GM23338 (cell line): ENCODE data around the gene MRAP. TPM values are rescaled to one million over a fixed set of nuclear protein-coding genes. Genes with fewer than 3 reads are reported as not detected.

Experiments
- ATAC-seq: fragments of 200-7000 bp; cut with Tn5 transposase; 3 replicates; pipeline ENCODE4 v1.9.1; 2020
- DNase-seq: peaks from one replicate; pipeline ENCODE4 v3.0.0-alpha.2; 2015; ENCODE audit warnings: low spot score
- H2AFZ ChIP-seq: fragments of 200-600 bp; sonication (generic); 2 replicates; pipeline ENCODE4 v1.8.0; 2016; ENCODE audit warnings: antibody characterized with exemption, mild to moderate bottlenecking, moderate library complexity
- H3F3A ChIP-seq: fragments of 200-600 bp; sonication (generic); replicated peaks from 2 replicates; pipeline ENCODE4 v1.8.0; 2017; ENCODE audit warnings: antibody characterized with exemption, mixed run types, low read depth
- H3K27ac ChIP-seq: fragments of 200-600 bp; sonication (generic); 2 replicates; pipeline ENCODE4 v1.6.1; 2016; ENCODE audit warnings: low read depth
- H3K27me3 ChIP-seq: fragments of 200-600 bp; sonication (generic); 2 replicates; pipeline ENCODE4 v1.8.0; 2016; ENCODE audit warnings: mild to moderate bottlenecking, mixed run types, moderate library complexity; ENCODE audit not compliant: insufficient read depth
- H3K36me3 ChIP-seq: fragments of 200-600 bp; sonication (generic); 2 replicates; pipeline ENCODE4 v1.8.0; 2016; ENCODE audit warnings: mild to moderate bottlenecking; ENCODE audit not compliant: insufficient read depth
- H3K4me1 ChIP-seq: fragments of 200-600 bp; sonication (generic); 2 replicates; pipeline ENCODE4 v1.8.0; 2016; ENCODE audit warnings: mild to moderate bottlenecking, moderate library complexity; ENCODE audit not compliant: insufficient read depth
- H3K4me2 ChIP-seq: fragments of 200-600 bp; sonication (generic); 2 replicates; pipeline ENCODE4 v1.7.1; 2017; ENCODE audit warnings: mixed run types
- H3K4me3 ChIP-seq: fragments of 200-600 bp; sonication (generic); 2 replicates; pipeline ENCODE4 v1.6.1; 2016; ENCODE audit warnings: mixed run types
- H3K79me2 ChIP-seq: fragments of 200-600 bp; sonication (generic); replicated peaks from 2 replicates; pipeline ENCODE4 v1.8.0; 2017; ENCODE audit warnings: mild to moderate bottlenecking; ENCODE audit not compliant: insufficient read depth
- H3K9me2 ChIP-seq: fragments of 200-600 bp; sonication (generic); 2 replicates; pipeline ENCODE4 v1.8.0; 2017; ENCODE audit not compliant: insufficient read depth
- H4K20me1 ChIP-seq: fragments of 200-600 bp; sonication (generic); replicated peaks from 2 replicates; pipeline ENCODE4 v1.8.0; 2017; ENCODE audit warnings: mild to moderate bottlenecking; ENCODE audit not compliant: insufficient read depth
- H3K27ac Mint-ChIP-seq: 2 replicates; pipeline ENCODE4 v1.8.0; 2020; ENCODE audit warnings: inconsistent platforms, mild to moderate bottlenecking, moderate library complexity, mixed read lengths
- H3K27me3 Mint-ChIP-seq: 3 replicates; pipeline ENCODE4 v1.8.0; 2022; ENCODE audit warnings: low read depth, mild to moderate bottlenecking, moderate library complexity, mixed read lengths, inconsistent platforms; ENCODE audit not compliant: insufficient read depth, poor library complexity
- H3K36me3 Mint-ChIP-seq: 3 replicates; pipeline ENCODE4 v1.8.0; 2021; ENCODE audit warnings: low read depth, mild to moderate bottlenecking, inconsistent platforms, moderate library complexity, mixed read lengths
- H3K4me1 Mint-ChIP-seq: 3 replicates; pipeline ENCODE4 v1.8.0; 2020; ENCODE audit warnings: mild to moderate bottlenecking, inconsistent platforms, mixed read lengths
- H3K4me3 Mint-ChIP-seq: 3 replicates; pipeline ENCODE4 v1.8.0; 2021; ENCODE audit warnings: moderate library complexity, mild to moderate bottlenecking, inconsistent platforms, mixed read lengths
- H3K9me3 Mint-ChIP-seq: 3 replicates; pipeline ENCODE4 v1.8.0; 2020; ENCODE audit warnings: moderate library complexity, mild to moderate bottlenecking, inconsistent platforms, mixed read lengths
- CREB1 ChIP-seq: fragments of 250-450 bp; sonication (Bioruptor Pico); IDR thresholded peaks from 2 replicates; pipeline ENCODE4 v1.5.0; 2020; ENCODE audit warnings: low read depth, mild to moderate bottlenecking, moderate library complexity
- EZH2 ChIP-seq: fragments of 200-600 bp; sonication (generic); IDR thresholded peaks from one replicate; pipeline ENCODE4 v1.8.0; 2017; ENCODE audit warnings: antibody characterized with exemption, mild to moderate bottlenecking, low read depth; ENCODE audit not compliant: unreplicated experiment
- EZH2phosphoT487 ChIP-seq: fragments of 200-600 bp; sonication (generic); IDR thresholded peaks from one replicate; pipeline ENCODE4 v1.8.1; 2018; ENCODE audit warnings: antibody characterized with exemption; ENCODE audit not compliant: unreplicated experiment
- NANOG ChIP-seq: IDR thresholded peaks from 2 replicates; pipeline ENCODE4 v1.6.1; 2016; ENCODE audit warnings: antibody characterized with exemption, borderline replicate concordance
- POLR2AphosphoS5 ChIP-seq: IDR thresholded peaks from 2 replicates; pipeline ENCODE4 v1.6.1; 2016; ENCODE audit warnings: antibody characterized with exemption, low read depth
- STAT1 ChIP-seq: IDR thresholded peaks from one replicate; pipeline ENCODE4 v1.6.1; 2016; ENCODE audit warnings: antibody characterized with exemption; ENCODE audit not compliant: unreplicated experiment
- ZNF114 ChIP-seq: fragments of 250-450 bp; sonication (Bioruptor Pico); IDR thresholded peaks from 2 replicates; pipeline ENCODE4 v1.5.0; 2020; ENCODE audit warnings: mild to moderate bottlenecking, moderate library complexity
- ZNF331 ChIP-seq: fragments of 250-450 bp; sonication (Bioruptor Pico); IDR thresholded peaks from 2 replicates; pipeline ENCODE4 v1.5.0; 2020; ENCODE audit warnings: low read depth, mild to moderate bottlenecking, moderate library complexity
- polyA plus RNA-seq: library from polyadenylated mRNA; unstranded; fragments of >200 nt; fragmentation: Nextera tagmentation; extraction: Ambion mirVana; gene quantifications from 2 replicates; pipeline ENCODE4 v1.2.1, GENCODE V29; 2016
- total RNA-seq: library from RNA; depleted of rRNA; stranded (reverse); fragments of >200 nt; shearing (Covaris generic); gene quantifications from 2 replicates; pipeline ENCODE4 v1.2.3, GENCODE V29; 2014
- TF ChIP-seq, protein P1 (sequence below): IDR thresholded peaks from 2 replicates; pipeline ENCODE4 v1.6.1; 2016; ENCODE audit warnings: antibody characterized with exemption
- TF ChIP-seq, protein P2 (sequence below), 2 experiments: fragments of 200-600 bp in 1 of 2; sonication (generic) in 1 of 2; conservative IDR thresholded peaks; 2 replicates each; pipeline versions ENCODE4 v1.5.1 to v1.6.1; 2016 to 2017; ENCODE audit warnings: antibody characterized with exemption in 2 of 2, low read depth in 2 of 2, mild to moderate bottlenecking in 2 of 2, moderate library complexity in 1 of 2
- TF ChIP-seq, protein P3 (sequence below): fragments of 250-450 bp; sonication (Bioruptor Pico); IDR thresholded peaks from 2 replicates; pipeline ENCODE4 v1.5.0; 2020; ENCODE audit warnings: mild to moderate bottlenecking, moderate library complexity

The MRAP gene
- total and polyA plus RNA-seq, 2 experiments from 2014 or later: 0.78 TPM; not detected in 1

DNA sequence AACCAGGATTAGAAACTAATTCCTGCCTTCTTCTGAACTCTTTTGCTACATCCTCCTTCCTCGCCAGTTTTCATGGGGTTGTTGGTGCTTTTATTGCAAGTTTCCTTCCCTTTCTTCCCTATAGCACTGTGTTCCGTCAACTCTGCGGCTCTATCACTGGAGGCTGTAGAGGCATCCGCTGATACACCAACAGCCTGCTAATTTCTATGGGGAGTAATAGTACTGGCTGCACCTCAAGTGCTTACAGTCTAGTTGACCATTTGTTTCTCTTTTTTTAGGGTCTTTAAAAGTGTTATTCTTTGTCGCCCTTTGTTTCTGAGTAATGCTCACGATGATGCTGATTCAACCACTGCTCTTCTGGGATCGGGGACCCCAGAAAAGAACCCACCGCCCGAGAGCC is 20.6 kb upstream of the MRAP start:
- no peaks in the 10 kb centered on the region for H3F3A ChIP-seq
- peak overlapping the region; percentile 82; the same call in 1 of the 2 replicates for H2AFZ ChIP-seq
- peaks cover 16% of the 10 kb centered on the region for H3K27me3 Mint-ChIP-seq
- H3K27ac Mint-ChIP-seq: peak overlapping the region; percentile 88
- no peaks in the 10 kb centered on the region for H3K9me2 ChIP-seq
- H3K4me3 Mint-ChIP-seq: peak overlapping the region; percentile 100
- H3K27ac ChIP-seq: no peak overlapping the region
- H3K4me1 ChIP-seq: peaks cover 12% of the 10 kb centered on the region
- peaks cover 37% of the 10 kb centered on the region for H3K79me2 ChIP-seq
- H3K9me3 Mint-ChIP-seq: no peaks in the 10 kb centered on the region
- peaks cover 10% of the 10 kb centered on the region; the same call in 1 of the 2 replicates for H4K20me1 ChIP-seq
- peaks cover 4% of the 10 kb centered on the region; the same call in 2 of the 3 replicates for H3K4me1 Mint-ChIP-seq
- H3K36me3 ChIP-seq: no peaks in the 10 kb centered on the region; the same call in 1 of the 2 replicates
- no peaks in the 10 kb centered on the region for H3K27me3 ChIP-seq
- H3K4me3 ChIP-seq: peak overlapping the region; percentile 71
- DNase-seq (peak; percentile 33), ATAC-seq (peak; percentile 37)
- no peak for TF ChIP-seq POLR2AphosphoS5
- no peak for TF ChIP-seq EZH2
- TF ChIP-seq NANOG: no peak
- TF ChIP-seq ZNF331 (CRISPR knock-in tag): no peak
- TF ChIP-seq STAT1: no peak
- TF ChIP-seq, protein P1, sequence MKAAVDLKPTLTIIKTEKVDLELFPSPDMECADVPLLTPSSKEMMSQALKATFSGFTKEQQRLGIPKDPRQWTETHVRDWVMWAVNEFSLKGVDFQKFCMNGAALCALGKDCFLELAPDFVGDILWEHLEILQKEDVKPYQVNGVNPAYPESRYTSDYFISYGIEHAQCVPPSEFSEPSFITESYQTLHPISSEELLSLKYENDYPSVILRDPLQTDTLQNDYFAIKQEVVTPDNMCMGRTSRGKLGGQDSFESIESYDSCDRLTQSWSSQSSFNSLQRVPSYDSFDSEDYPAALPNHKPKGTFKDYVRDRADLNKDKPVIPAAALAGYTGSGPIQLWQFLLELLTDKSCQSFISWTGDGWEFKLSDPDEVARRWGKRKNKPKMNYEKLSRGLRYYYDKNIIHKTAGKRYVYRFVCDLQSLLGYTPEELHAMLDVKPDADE: no peak
- no peak for TF ChIP-seq EZH2phosphoT487
- TF ChIP-seq, protein P2, sequence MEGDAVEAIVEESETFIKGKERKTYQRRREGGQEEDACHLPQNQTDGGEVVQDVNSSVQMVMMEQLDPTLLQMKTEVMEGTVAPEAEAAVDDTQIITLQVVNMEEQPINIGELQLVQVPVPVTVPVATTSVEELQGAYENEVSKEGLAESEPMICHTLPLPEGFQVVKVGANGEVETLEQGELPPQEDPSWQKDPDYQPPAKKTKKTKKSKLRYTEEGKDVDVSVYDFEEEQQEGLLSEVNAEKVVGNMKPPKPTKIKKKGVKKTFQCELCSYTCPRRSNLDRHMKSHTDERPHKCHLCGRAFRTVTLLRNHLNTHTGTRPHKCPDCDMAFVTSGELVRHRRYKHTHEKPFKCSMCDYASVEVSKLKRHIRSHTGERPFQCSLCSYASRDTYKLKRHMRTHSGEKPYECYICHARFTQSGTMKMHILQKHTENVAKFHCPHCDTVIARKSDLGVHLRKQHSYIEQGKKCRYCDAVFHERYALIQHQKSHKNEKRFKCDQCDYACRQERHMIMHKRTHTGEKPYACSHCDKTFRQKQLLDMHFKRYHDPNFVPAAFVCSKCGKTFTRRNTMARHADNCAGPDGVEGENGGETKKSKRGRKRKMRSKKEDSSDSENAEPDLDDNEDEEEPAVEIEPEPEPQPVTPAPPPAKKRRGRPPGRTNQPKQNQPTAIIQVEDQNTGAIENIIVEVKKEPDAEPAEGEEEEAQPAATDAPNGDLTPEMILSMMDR (conservative IDR thresholded peaks at IDR 0.05; ENCODE audit: low read depth in 2 of 2): no peak
- no peak for TF ChIP-seq CREB1 (CRISPR knock-in tag)
- TF ChIP-seq, protein P3, sequence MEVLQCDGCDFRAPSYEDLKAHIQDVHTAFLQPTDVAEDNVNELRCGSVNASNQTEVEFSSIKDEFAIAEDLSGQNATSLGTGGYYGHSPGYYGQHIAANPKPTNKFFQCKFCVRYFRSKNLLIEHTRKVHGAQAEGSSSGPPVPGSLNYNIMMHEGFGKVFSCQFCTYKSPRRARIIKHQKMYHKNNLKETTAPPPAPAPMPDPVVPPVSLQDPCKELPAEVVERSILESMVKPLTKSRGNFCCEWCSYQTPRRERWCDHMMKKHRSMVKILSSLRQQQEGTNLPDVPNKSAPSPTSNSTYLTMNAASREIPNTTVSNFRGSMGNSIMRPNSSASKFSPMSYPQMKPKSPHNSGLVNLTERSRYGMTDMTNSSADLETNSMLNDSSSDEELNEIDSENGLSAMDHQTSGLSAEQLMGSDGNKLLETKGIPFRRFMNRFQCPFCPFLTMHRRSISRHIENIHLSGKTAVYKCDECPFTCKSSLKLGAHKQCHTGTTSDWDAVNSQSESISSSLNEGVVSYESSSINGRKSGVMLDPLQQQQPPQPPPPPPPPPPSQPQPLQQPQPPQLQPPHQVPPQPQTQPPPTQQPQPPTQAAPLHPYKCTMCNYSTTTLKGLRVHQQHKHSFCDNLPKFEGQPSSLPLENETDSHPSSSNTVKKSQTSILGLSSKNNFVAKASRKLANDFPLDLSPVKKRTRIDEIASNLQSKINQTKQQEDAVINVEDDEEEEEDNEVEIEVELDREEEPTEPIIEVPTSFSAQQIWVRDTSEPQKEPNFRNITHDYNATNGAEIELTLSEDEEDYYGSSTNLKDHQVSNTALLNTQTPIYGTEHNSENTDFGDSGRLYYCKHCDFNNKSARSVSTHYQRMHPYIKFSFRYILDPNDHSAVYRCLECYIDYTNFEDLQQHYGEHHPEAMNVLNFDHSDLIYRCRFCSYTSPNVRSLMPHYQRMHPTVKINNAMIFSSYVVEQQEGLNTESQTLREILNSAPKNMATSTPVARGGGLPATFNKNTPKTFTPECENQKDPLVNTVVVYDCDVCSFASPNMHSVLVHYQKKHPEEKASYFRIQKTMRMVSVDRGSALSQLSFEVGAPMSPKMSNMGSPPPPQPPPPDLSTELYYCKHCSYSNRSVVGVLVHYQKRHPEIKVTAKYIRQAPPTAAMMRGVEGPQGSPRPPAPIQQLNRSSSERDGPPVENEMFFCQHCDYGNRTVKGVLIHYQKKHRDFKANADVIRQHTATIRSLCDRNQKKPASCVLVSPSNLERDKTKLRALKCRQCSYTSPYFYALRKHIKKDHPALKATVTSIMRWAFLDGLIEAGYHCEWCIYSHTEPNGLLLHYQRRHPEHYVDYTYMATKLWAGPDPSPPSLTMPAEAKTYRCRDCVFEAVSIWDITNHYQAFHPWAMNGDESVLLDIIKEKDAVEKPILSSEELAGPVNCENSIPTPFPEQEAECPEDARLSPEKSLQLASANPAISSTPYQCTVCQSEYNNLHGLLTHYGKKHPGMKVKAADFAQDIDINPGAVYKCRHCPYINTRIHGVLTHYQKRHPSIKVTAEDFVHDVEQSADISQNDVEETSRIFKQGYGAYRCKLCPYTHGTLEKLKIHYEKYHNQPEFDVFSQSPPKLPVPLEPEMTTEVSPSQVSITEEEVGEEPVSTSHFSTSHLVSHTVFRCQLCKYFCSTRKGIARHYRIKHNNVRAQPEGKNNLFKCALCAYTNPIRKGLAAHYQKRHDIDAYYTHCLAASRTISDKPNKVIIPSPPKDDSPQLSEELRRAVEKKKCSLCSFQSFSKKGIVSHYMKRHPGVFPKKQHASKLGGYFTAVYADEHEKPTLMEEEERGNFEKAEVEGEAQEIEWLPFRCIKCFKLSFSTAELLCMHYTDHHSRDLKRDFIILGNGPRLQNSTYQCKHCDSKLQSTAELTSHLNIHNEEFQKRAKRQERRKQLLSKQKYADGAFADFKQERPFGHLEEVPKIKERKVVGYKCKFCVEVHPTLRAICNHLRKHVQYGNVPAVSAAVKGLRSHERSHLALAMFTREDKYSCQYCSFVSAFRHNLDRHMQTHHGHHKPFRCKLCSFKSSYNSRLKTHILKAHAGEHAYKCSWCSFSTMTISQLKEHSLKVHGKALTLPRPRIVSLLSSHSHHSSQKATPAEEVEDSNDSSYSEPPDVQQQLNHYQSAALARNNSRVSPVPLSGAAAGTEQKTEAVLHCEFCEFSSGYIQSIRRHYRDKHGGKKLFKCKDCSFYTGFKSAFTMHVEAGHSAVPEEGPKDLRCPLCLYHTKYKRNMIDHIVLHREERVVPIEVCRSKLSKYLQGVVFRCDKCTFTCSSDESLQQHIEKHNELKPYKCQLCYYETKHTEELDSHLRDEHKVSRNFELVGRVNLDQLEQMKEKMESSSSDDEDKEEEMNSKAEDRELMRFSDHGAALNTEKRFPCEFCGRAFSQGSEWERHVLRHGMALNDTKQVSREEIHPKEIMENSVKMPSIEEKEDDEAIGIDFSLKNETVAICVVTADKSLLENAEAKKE (CRISPR knock-in tag): no peak
- no peak for TF ChIP-seq ZNF114
- peak overlapping the region; percentile 86 for H3K4me2 ChIP-seq
- H3K36me3 Mint-ChIP-seq: peaks cover 21% of the 10 kb centered on the region
